Measurements from ENCODE around the gene CYGB.
A peak's percentile ranks its signal among the peaks of the same experiment; 100 is the strongest.
"Not testable (repeated sequence)": the region's sequence is repeated elsewhere in the genome, so short reads cannot be mapped to it uniquely, and the experiment has no call there.

The CYGB gene

DNA sequence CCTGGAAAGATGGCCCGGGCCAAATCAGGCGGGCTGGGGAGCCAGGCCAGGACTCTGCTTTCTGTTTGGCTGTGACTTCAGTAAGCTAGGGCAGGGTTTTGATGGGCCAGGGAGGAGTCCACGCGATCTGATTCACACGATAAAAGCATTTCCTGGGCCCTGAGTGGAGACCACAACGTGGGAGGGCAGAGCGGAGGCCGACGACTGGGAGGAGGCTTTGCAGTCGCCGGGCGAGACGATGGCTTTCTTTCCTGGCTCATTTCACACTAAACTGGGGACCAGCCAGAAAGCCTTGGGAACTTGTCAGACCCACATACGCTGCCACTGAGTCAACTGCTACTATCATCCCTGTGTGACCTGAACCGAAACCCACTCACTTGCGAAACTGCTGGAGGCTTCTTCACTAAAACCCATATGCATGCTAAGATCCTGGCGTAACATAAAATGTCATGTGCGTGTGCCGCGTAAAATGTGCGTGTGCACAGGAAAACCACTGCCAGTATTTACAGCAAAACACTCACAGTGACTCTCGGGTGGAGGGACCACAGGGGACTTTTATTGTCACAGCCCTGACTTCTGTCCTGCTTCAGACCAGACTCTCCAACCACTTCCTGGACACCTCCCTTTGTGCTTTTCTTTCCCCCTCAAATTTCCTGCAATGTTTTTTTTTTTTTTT lies 22.1 kb downstream of the CYGB start:
- TF ChIP-seq, protein P1, sequence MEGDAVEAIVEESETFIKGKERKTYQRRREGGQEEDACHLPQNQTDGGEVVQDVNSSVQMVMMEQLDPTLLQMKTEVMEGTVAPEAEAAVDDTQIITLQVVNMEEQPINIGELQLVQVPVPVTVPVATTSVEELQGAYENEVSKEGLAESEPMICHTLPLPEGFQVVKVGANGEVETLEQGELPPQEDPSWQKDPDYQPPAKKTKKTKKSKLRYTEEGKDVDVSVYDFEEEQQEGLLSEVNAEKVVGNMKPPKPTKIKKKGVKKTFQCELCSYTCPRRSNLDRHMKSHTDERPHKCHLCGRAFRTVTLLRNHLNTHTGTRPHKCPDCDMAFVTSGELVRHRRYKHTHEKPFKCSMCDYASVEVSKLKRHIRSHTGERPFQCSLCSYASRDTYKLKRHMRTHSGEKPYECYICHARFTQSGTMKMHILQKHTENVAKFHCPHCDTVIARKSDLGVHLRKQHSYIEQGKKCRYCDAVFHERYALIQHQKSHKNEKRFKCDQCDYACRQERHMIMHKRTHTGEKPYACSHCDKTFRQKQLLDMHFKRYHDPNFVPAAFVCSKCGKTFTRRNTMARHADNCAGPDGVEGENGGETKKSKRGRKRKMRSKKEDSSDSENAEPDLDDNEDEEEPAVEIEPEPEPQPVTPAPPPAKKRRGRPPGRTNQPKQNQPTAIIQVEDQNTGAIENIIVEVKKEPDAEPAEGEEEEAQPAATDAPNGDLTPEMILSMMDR (IDR thresholded peaks at IDR 0.05; ENCODE audit: low read depth, low read length) = no peak
- H3K4me3 ChIP-seq (ENCODE audit: low read depth, low read length) = peak overlapping the region; percentile 36

DNA sequence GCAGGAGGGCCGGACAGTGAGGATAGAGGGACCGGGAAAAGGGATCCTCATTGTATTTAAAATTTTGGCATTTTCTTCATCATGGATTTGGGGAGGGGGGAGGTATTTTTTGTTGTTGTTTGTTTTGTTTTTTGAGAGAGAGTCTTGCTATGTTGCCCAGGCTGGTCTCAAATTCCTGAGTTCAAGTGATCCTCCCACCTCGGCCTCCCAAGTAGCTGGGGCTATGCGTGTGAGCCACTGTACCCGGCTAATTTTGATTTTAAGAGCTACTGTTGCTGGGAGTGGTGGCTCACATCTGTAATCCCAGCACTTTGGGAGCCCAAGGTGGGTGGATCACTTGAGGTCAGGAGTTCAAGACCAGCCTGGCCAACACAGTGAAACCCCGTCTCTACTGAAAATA lies 23.2 kb downstream of the CYGB start:
- not testable (repeated sequence) for H3K4me3 ChIP-seq (ENCODE audit: low read depth, low read length)

DNA sequence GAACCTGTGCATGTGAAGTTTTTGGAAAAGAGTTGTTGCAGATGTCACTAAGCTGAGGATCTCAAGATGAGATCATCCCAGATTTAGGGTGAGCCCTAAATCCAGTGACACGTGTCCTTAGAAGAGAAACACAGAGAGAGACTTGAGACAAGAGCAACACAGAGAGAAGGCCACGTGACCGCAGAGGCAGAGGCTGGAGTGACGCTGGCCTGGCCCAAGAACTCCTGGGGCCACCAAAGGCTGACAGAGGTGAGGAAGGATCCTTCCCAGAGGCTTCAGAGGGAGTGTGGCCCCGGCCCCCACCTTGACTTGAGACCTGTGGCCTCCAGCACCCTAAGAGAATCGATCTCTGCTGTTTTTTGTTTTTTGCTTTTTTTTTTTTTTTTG lies 24.2 kb downstream of the CYGB start:
- TF ChIP-seq, protein P1 (IDR thresholded peaks at IDR 0.05; ENCODE audit: low read depth, low read length) = no peak
- H3K4me3 ChIP-seq (ENCODE audit: low read depth, low read length) = no peak overlapping the region

DNA sequence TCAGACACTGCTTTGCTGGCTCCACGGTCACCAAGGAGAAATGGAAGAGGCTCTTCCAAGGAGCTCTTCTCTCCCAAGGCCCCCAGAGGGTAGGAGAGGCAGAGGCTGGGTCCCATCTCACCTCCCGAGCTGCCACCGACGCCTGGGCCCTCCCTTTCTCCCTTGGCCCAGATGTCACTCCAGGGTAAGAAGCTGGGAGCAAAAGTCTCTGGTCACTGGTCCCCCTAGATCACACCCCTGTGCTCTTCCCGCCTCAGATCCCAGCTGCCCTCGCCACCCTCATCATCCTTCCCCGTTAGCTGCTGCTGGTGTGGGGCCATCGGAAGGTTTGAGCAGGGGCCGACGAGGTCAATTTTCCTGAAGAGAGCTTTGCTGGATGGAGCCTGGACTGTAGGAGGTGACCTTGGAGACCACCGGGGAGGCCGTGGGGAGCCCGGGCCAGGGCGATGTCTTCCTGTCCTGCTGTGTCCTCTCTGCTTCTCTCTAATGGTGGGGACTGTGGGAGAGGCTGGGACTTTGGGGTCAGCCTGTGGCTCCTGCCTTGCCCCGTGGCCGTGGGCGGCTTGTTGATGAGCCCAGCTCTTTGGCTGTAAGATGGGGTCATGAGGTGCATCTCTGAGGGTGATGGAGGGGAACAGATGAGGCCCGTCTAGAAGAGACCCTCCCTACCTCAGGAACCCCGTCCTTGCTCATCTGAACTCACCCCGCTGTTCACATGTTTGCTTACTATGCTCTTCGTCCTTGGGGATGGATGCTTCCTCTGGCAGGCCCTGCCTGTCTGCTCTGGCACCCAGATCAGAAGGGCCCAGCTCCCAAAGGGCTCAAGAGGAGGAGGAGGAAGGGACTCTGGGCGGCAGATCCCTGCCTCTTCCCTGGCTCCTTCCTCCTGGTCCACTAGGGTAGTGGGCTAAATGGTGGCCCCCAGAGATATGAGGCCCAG lies 24.9 kb downstream of the CYGB start:
- TF ChIP-seq, protein P1 (IDR thresholded peaks at IDR 0.05; ENCODE audit: low read depth, low read length) = no peak
- no peak overlapping the region for H3K4me3 ChIP-seq (ENCODE audit: low read depth, low read length)

DNA sequence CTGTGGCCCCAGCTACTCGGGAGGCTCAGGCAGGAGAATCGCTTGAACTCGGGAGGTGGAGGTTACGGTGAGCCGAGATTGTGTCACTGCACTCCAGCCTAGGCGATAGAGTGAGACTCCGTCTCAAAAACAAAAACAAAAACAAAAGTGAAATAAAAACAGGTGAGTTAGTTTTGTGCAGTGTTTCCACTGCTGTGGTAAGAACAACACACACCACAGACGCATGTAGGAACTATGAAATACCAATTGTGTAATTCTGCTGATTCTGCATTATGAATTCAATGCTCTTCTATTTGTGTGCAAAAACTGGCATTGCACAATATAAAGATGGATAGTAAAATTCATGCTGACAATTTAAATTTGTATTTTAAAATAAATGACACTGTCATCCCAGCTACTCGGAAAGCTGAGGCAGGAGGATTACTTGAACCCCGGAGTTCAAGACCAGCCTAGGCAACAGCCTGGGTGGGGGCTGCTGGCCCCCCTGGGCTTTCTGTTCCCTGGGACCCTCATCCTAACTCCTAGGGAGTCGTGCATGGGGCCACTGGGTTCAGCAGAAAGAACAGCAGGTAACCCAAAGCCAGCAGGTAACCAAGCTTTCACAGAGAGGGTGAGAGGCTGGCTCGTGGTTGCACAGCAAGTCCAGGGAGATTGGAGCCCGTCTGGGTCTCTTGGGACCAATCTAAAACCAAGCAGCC lies 25.7 kb downstream of the CYGB start:
- H3K4me3 ChIP-seq (ENCODE audit: low read depth, low read length) = no peak overlapping the region
- TF ChIP-seq, protein P1 (IDR thresholded peaks at IDR 0.05; ENCODE audit: low read depth, low read length) = no peak

DNA sequence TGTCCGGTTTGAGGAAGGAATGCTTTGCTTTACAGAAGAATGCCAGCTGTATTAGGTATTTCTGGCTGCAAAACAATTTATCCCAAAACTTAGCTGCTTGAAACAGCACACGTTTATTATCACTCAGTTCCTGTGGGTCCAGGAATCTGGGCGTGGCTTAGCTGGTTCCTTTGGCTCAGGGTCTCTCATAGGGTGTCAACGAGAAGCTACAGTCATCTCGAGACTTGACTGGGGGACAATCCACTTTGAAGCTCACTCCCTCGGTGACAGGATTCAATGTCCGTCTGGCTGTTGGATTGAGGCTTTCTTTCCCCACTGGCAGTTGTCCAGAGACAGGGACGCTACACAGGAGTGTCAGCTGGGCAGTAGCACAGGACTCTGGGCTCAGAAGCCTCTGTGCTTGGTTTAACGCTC lies 26.7 kb downstream of the CYGB start:
- TF ChIP-seq, protein P1 (IDR thresholded peaks at IDR 0.05; ENCODE audit: low read depth, low read length) = no peak
- H3K4me3 ChIP-seq (ENCODE audit: low read depth, low read length) = no peak overlapping the region

DNA sequence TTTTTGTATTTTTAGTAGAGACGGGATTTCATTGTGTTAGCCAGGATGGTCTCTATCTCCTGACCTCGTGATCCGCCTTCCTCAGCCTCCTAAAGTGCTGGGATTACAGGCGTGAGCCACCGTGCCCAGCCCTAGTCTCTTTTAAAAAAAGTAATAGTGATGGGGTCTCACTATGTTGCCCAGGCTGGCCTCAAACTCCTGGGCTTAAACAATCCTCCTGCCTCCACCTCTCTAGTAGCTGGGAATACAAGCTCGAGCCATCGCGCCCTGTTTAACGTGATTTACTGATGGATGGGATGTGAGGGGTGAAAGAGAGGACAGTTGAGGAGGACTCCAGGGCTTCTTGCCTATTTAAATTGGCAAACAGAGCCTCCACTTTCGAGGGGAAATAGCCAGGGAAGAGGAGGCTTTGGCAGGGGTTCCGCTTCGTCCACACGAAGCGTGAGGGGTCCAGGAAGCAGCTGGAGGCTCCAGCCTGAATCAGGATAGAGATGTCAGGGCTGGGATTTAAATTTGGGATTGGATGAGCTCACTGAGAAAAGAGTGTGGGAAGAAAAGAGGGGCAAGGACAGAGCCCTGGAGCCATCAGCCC lies 28.9 kb downstream of the CYGB start:
- not testable (repeated sequence) for H3K4me3 ChIP-seq (ENCODE audit: low read depth, low read length)

All from WI38 (cell line).